GM11168 (cell line): ENCODE data around the gene DCANP1.

Experiments used
- in situ Hi-C: fragments of 300-500 bp; cut with MboI; formaldehyde crosslinking; loops from one replicate; pipeline ENCODE4 v1.12.0; 2022; ENCODE audit warnings: low sequenced_read_pairs; ENCODE audit not compliant: unreplicated experiment

Gene DCANP1

GRCh38 chr5:135429301-135430134, 17.6 kb downstream of the DCANP1 start:
- in situ Hi-C loops, result no loop called here

DNA sequence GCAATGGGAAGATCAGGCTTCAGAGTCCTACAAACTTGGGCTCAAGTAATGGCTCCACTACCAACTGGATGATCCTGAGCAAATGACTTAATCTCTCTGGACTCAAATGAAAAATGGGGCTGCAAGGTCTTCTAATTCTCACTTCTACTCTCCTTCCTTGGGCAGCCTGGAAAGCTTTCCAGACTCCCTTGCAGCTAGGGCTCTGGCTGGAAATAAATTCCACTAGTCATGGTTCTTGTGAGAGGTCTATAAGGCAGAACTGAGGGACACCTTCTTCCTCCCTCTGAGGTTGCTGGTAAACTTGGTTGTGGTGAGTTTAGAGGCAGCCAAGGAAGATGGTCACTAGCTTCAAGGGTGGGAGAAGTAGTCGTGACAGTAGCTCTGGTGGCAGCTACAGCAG, 18.6 kb downstream of the DCANP1 start:
- in situ Hi-C loops, result no loop called here

DNA sequence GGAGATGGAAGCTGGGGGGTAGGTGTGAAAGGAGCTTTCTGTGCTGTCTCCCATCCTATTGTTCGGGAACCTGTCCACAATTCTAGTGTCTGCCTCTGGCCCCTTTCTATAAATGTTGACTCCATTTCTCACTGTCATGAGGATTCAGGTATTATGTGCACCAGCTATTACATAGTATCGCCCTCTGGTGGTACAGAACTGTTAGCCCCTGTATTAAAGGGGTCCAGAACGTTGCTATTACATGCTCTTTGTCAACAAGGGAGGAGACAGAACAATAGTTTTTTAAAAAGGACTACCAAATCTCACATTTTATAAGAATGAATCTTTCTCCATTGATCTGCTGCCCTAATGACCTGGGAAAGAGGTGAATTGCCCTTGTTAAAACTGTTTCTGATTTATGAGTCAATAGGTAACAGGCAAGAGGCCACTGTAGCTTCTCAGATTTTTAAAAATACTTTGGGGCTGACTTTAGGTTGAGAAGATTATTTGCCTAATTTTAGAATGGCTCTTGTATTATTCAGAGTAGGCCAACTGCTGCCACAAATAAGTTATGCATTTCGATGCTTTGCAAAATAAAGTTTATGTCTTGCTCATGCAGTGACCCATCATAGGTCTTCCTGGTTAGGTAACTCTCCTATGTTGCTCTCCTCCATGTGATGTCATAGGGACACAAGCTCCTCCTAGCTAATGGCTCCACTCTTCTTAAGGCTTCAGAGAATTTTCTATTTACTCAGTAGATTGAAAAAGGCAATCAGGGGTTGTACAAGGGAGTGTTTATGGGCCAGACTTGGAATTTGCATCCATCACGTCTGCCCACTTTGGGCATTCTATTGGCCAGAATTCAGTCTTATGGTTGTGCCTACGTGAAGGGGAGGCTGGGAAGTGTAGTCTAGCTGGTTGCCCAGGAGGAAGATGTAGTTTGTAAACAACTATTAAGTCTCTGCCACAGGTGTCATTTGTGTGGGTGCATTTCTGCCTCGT, 20.8 kb downstream of the DCANP1 start:
- in situ Hi-C loops, result no loop called here

- in situ Hi-C loops, result no loop called here
Measured at GRCh38 chr5:135425641-135426040, 21.5 kb downstream of the DCANP1 start.

DNA sequence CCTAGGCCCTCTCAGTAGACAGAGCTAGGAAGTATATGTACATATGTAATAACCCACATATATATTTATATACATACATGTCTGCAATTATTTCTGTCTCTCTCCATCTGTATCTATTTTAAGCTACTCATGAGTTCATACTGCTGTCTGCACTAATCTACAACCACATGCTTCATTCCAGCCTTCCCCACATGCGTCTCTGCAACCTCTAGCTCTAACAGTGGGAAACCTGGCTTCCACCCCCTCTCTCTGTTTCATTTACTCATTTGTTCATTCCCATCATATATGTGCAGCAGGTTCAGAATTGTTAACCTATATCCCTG, 23.3 kb downstream of the DCANP1 start:
- in situ Hi-C loops, result no loop called here

DNA sequence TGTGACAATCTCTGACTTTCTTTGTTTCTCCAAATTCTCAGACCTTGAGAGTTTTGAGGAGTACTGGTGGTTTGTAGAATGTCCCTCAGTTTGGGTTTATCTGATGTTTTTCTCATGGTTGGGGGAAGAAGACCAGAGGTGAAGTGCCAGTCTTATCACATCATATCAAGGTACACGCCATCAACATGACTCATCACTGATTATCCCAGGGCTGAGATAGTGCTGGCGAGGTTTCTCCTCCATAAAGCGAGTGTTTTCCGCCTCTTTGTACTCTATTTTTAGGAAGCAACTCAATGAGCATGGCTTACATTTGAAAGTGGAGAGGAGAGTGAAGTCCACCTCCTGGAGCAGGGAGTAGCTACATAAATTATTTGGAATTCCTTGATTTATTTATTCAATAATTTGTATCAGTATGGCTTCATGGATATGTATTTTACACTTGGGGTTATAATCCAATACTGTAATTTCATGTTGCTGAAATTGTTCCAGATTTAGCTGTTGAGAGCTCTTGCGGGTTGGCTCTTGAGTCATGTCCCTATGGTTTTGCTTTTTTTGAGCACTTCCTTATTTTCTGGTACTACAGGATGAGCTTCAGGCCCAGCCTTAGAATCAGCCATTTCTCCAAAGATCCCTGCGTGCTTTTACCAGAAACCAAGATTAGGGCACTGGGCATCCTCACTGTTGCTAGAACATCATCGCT, 23.9 kb downstream of the DCANP1 start:
- in situ Hi-C loops, result no loop called here

GRCh38 chr5:135422419-135422818, 24.7 kb downstream of the DCANP1 start:
- in situ Hi-C loops, result no loop called here

DNA sequence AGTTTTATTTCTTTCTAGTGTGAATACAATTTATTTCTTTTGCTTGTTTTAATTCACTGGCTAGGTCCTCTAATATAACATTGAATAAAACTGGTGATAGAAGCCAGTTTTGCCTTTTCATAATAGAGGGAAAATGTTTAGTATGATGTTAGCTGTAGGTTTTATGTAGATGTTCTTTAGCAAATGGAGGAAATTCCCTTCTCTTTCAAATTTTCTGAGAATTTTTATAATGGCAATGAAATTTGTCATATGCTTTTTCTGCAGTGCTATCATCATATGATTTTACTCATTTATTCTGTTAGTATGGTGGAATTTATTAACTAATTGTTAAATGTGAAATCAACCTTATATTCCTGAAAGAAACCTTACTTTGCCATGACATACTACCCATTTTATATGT, 30.1 kb downstream of the DCANP1 start:
- in situ Hi-C loops, result no loop called here

DNA sequence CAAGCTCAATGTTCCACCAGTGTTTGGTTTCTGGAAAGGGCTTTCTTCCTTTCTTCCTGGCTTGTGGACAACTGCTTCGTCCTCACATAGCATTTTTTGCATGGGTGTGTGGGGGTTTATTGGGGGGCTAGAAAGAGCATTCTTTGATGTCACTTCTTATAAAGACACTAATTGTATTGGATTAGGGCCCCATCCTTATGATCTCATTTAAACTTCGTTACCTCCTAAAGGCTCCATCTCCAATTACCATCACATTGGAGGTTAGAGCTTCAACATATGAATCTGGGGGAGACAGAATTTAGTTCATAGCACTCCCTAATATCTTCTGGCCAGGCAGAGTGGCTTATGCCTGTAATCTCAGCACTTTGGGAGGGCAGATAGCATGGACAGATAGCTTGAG, 42.1 kb downstream of the DCANP1 start:
- in situ Hi-C loops, result no loop called here

- in situ Hi-C loops, result no loop called here
Measured at GRCh38 chr5:135402031-135402430, 45.1 kb downstream of the DCANP1 start.

GRCh38 chr5:135400866-135401265, 46.3 kb downstream of the DCANP1 start:
- in situ Hi-C loops, result no loop called here

- in situ Hi-C loops, result no loop called here
Measured at GRCh38 chr5:135399794-135400542, 47.2 kb downstream of the DCANP1 start.

GRCh38 chr5:135398855-135399793, 48.0 kb downstream of the DCANP1 start, which contains the start of gene MACROH2A1:
MACROH2A1 (minus strand) TSS chr5:135399231; CDS start chr5:135389093, 10,138 bp downstream.
- in situ Hi-C loops, result no loop called here

GRCh38 chr5:135398160-135398854, 48.8 kb downstream of the DCANP1 start:
- in situ Hi-C loops, result no loop called here

DNA sequence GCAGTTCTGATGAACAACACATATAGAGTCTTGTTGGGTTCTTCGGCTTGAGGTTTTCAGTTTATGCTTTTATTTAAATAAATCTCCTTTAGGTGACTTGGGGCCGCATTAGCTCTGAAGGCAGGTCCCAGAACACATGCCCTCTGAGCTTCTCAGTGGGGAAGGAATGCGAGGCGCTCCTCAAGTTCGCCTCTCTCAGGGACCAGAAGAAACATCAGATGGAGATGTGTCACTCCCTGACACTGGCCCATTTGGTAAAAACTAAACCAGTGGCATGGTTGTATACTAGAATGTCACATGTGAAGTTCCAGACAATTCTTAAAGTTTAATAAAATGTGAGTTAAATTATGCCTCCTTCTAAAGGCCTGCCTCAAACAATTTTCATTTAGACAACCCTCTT, 50.1 kb downstream of the DCANP1 start:
- in situ Hi-C loops, result no loop called here

GRCh38 chr5:135396459-135397055, 50.6 kb downstream of the DCANP1 start:
- in situ Hi-C loops, result no loop called here

GRCh38 chr5:135395866-135396265, 51.3 kb downstream of the DCANP1 start:
- in situ Hi-C loops, result no loop called here

DNA sequence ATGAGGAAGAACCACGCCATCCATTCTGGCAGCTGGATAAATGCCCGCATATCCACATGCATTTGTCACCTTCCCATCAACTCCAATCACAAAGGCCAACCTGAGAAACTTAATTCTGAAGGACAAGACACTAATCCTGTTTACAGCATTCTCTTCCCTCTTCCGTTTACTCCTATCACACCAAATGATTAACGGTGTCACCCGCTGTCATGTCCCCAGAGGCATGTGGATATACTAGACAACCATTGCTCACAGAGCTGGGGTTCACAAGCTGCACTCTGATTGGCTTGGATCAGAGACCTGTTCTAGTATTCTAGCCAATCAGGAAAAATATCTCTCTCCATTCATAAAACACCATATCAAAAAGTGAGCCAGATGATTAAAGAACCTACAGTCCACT, 51.7 kb downstream of the DCANP1 start:
- in situ Hi-C loops, result no loop called here
